ENCODE data around the gene TTC28. TPM values are rescaled to one million over a fixed set of nuclear protein-coding genes. Genes with fewer than 3 reads are reported as not detected.
"Not testable (repeated sequence)": the region's sequence is repeated elsewhere in the genome, so short reads cannot be mapped to it uniquely, and the experiment has no call there.

TTC28 gene
- total RNA-seq, 4 donors from 2014 or later, result 49.8 to 99.7 (median 79.7) TPM

DNA sequence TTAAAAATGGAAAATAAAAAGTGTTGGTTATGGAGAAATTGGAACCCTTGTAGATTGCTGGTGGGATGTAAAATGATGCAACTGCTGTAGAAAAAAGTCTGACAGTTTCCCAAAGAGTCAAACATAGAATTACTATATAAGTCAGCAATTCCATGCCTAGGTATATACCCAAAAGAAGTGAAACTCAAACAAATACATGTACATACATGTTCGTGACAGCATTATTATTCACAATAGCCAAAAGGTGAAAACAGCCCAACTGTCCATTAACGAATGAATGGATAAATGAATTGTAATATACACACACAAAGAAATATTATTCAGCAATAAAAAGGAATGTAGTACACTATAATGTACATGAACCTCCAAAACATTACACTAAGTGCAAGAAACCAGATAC is 116.0 kb downstream of the TTC28 start:
- no peaks in the 10 kb centered on the region for H3K27me3 ChIP-seq
- H3K27ac ChIP-seq, result no peak overlapping the region
- no peaks in the 10 kb centered on the region for H3K36me3 ChIP-seq
- no peaks in the 10 kb centered on the region for H3K9me3 ChIP-seq
- H3K4me1 ChIP-seq, result no peaks in the 10 kb centered on the region
- no peak for DNase-seq
- no peak for TF ChIP-seq POLR2A (IDR thresholded peaks at IDR 0.05)
- TF ChIP-seq, protein P1, sequence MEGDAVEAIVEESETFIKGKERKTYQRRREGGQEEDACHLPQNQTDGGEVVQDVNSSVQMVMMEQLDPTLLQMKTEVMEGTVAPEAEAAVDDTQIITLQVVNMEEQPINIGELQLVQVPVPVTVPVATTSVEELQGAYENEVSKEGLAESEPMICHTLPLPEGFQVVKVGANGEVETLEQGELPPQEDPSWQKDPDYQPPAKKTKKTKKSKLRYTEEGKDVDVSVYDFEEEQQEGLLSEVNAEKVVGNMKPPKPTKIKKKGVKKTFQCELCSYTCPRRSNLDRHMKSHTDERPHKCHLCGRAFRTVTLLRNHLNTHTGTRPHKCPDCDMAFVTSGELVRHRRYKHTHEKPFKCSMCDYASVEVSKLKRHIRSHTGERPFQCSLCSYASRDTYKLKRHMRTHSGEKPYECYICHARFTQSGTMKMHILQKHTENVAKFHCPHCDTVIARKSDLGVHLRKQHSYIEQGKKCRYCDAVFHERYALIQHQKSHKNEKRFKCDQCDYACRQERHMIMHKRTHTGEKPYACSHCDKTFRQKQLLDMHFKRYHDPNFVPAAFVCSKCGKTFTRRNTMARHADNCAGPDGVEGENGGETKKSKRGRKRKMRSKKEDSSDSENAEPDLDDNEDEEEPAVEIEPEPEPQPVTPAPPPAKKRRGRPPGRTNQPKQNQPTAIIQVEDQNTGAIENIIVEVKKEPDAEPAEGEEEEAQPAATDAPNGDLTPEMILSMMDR (IDR thresholded peaks at IDR 0.05), result no peak
- 96 to 97% methylated on average over 2 of the region's 2 CpGs for WGBS, 2 donors
- intact Hi-C loops (cut with DNase I), result no loop called here
- H3K4me3 ChIP-seq (replicated peaks in 1 of 3), result no peak overlapping the region

DNA sequence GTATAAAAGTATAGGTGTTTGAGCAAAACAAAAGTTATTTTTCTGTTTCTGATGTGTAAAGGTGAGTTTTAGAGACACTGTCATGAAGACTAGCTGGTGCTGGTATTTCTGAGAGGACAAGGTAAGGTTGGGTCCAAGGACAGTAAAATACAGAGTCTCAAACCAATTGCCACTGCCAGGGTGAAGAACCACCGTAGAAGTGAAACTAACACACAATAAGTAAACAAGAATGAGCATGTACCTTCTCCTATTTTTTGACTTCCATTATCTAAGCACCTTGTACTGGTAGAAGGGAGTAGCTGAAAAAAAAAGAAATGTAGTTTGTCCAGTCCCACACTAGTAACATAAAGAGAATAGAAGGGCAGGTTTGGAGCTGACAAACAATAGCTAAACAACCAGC is 117.3 kb downstream of the TTC28 start:
- no peak overlapping the region for H3K27ac ChIP-seq
- intact Hi-C loops (cut with DNase I), result no loop called here
- H3K4me3 ChIP-seq (replicated peaks in 1 of 3), result no peak overlapping the region
- no peaks in the 10 kb centered on the region for H3K27me3 ChIP-seq
- no peaks in the 10 kb centered on the region for H3K36me3 ChIP-seq
- TF ChIP-seq POLR2A (IDR thresholded peaks at IDR 0.05), result no peak
- TF ChIP-seq, protein P1 (IDR thresholded peaks at IDR 0.05), result no peak
- H3K4me1 ChIP-seq, result no peaks in the 10 kb centered on the region
- 96 to 97% methylated on average over 1 of the region's 1 CpG for WGBS, 2 donors
- no peaks in the 10 kb centered on the region for H3K9me3 ChIP-seq
- no peak for DNase-seq

DNA sequence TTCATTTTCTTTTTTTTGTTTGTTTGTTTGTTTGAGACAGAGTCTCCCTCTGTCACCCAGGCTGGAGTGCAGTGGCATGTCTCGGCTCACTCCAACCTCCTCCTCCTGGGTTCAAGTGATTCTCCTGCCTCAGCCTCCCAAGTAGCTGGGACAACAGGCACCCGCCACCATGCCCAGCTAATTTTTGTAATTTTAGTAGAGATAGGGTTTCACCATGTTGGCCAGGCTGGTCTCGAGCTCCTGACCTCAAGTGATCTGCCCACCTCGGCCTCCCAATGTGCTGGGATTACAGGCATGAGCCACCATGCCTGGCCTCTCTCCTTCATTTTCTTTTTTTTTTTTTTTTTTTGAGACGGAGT is 118.9 kb downstream of the TTC28 start:
- H3K9me3 ChIP-seq; DNase-seq; intact Hi-C loops (cut with DNase I); H3K27ac ChIP-seq; H3K36me3 ChIP-seq; H3K4me3 ChIP-seq (replicated peaks in 1 of 3); H3K27me3 ChIP-seq; H3K4me1 ChIP-seq: not testable (repeated sequence)
- WGBS, 2 donors, result 96% methylated on average over 5 of the region's 5 CpGs

DNA sequence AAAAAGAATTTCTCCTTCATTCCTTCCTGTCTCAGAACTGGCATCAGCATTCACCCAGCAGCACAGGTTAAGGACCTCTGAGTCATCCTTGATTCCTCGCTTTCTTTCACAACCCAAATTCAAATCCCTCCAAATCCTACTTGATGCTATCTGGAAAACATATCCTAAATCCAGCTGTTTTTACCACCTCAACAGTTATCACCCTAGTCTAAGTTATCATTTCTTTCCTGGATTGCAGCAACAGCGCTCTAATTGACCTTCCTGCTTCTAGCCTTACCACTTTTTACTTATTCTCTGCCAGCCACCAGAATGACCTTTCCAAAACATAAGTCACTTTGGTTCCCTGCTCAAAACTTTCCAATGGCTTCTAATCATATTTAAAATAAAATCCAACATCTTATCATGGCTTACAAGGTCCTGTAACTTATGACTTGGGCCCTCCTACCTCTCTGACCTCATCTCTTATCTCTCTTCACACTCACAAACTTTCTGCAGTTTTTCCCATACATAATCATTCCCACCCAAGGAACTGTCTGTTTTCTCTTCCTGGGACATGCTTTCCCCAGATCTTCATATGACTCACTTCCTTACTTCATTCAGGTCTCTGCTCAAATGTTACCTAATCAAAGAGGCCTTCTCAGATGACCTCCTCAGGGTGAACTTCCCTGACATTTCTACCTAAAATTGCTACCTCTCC is 119.4 kb downstream of the TTC28 start:
- no peak overlapping the region for H3K4me3 ChIP-seq (replicated peaks in 1 of 3)
- no peaks in the 10 kb centered on the region for H3K9me3 ChIP-seq
- H3K4me1 ChIP-seq, result no peaks in the 10 kb centered on the region
- H3K36me3 ChIP-seq, result no peaks in the 10 kb centered on the region
- 96 to 98% methylated on average over 2 of the region's 2 CpGs for WGBS, 2 donors
- DNase-seq, result no peak
- H3K27ac ChIP-seq, result no peak overlapping the region
- TF ChIP-seq, protein P1 (IDR thresholded peaks at IDR 0.05), result no peak
- no peak for TF ChIP-seq POLR2A (IDR thresholded peaks at IDR 0.05)
- intact Hi-C loops (cut with DNase I), result no loop called here
- H3K27me3 ChIP-seq, result no peaks in the 10 kb centered on the region

DNA sequence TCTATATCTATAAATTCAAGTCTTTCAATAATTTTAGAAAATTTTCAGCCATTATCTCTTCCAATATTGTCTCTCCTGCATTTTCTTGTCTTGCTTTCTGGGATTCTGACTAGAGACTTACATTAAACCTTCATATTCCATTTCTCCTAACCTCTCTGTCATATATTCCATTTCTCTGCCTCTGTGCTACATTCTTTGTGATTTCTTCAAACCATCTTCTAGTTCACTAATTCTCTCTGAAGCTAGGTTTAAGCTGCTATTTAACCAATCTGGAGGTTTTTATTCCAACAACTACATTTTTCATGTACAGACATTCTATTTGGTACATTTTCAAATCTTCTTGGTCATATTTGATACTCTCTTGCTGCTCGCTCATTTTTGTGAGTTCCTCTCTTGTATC is 122.5 kb downstream of the TTC28 start:
- Histone ChIP-seq H3K4me1 (no peaks in the 10 kb centered on the region), H3K9me3 (no peaks in the 10 kb centered on the region), H3K36me3 (no peaks in the 10 kb centered on the region), H3K27me3 (no peaks in the 10 kb centered on the region), H3K4me3 (replicated peaks in 1 of 3) (no peak overlapping the region), H3K27ac (no peak overlapping the region)
- no peak for DNase-seq
- no peak for TF ChIP-seq POLR2A (IDR thresholded peaks at IDR 0.05)
- TF ChIP-seq, protein P1 (IDR thresholded peaks at IDR 0.05), result no peak
- intact Hi-C loops (cut with DNase I), result no loop called here
- 94 to 100% methylated on average over 1 of the region's 1 CpG for WGBS, 2 donors

DNA sequence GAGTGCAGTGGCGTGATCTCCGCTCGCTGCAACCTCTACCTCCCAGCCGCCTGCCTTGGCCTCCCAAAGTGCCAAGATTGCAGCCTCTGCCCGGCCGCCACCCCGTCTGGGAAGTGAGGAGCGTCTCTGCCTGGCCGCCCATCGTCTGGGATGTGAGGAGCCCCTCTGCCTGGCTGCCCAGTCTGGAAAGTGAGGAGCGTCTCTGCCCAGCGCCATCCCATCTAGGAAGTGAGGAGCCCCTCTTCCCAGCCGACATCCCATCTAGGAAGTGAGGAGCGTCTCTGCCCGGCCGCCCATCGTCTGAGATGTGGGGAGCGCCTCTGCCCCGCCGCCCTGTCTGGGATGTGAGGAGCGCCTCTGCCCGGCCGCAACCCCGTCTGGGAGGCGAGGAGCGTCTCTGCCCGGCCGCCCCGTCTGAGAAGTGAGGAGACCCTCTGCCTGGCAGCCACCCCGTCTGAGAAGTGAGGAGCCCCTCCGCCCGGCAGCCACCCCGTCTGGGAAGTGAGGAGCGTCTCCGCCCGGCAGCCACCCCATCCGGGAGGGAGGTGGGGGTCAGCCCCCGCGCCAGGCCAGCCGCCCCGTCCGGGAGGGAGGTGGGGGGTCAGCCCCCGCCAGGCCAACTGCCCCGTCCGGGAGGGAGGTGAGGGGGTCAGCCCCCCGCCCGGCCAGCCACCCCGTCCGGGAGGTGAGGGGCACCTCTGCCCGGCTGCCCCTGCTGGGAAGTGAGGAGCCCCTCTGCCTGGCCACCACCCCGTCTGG is 126.4 kb downstream of the TTC28 start:
- intact Hi-C loops (cut with DNase I); H3K4me3 ChIP-seq (replicated peaks in 1 of 3); H3K9me3 ChIP-seq; DNase-seq; H3K27ac ChIP-seq; H3K36me3 ChIP-seq; H3K4me1 ChIP-seq; H3K27me3 ChIP-seq: not testable (repeated sequence)
- 90 to 100% methylated on average over 10 to 18 of the region's 51 CpGs for WGBS, 2 donors

Data from thyroid gland (tissue), 4 donors.